Activated T-cell treated with anti-CD3 and anti-CD28 coated beads, Interleukin-2, amount 50 U/mL, for 24 hours (primary cell): ENCODE measurements around the gene FGF11.

ENCODE experiments used
- DNase-seq: peaks from one replicate; pipeline ENCODE4 v3.0.0-alpha.2; 2020
- H3K27ac Mint-ChIP-seq: 2 replicates; pipeline ENCODE4 v1.8.0; 2020; ENCODE audit warnings: mild to moderate bottlenecking, mixed read lengths
- H3K27me3 Mint-ChIP-seq: 2 replicates; pipeline ENCODE4 v1.8.0; 2020; ENCODE audit warnings: mixed read lengths
- H3K36me3 Mint-ChIP-seq: 2 replicates; pipeline ENCODE4 v1.8.0; 2020; ENCODE audit warnings: low read depth, mixed read lengths
- H3K4me1 Mint-ChIP-seq: 2 replicates; pipeline ENCODE4 v1.8.0; 2020; ENCODE audit warnings: low read depth, mixed read lengths
- H3K4me3 Mint-ChIP-seq: 2 replicates; pipeline ENCODE4 v1.8.0; 2020; ENCODE audit warnings: mild to moderate bottlenecking, moderate library complexity, mixed read lengths
- H3K9me3 Mint-ChIP-seq: 2 replicates; pipeline ENCODE4 v1.8.0; 2020; ENCODE audit warnings: mixed read lengths

The FGF11 gene

DNA sequence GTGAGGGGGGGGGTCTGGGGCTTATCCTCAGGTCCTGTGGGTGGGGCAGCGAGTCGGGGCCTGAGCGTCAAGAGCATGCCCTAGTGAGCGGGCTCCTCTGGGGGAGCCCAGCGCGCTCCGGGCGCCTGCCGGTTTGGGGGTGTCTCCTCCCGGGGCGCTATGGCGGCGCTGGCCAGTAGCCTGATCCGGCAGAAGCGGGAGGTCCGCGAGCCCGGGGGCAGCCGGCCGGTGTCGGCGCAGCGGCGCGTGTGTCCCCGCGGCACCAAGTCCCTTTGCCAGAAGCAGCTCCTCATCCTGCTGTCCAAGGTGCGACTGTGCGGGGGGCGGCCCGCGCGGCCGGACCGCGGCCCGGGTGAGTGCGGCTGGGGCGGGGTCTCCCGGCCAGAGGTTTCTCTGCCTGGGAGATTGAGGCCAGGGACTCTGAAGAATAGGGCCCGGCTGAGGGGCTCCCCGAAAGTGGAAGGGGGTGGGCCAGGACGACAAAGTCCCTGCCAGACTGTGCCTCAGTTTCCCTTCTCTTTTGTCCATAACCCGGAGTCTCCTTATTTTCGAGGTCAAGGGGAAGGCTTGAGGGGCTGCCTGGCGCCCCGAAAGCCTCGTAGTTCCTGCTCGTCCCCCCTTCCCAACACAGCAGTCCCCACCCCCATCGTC is at the start of gene FGF11:
Gene FGF11 (plus strand): TSS at position 51 of the 651 bp plus-strand sequence. CDS start 109 bp downstream, at position 160.
- Mint-ChIP-seq H3K27me3 (peaks cover 57% of the 10 kb centered on the region), H3K4me1 (peaks cover 49% of the 10 kb centered on the region), H3K4me3 (peak within 1 kb of the TSS; percentile 91), H3K27ac (no peak within 1 kb of the TSS), H3K36me3 (peaks cover 10% of the 10 kb centered on the region), H3K9me3 (no peaks in the 10 kb centered on the region)
- no peak for DNase-seq

DNA sequence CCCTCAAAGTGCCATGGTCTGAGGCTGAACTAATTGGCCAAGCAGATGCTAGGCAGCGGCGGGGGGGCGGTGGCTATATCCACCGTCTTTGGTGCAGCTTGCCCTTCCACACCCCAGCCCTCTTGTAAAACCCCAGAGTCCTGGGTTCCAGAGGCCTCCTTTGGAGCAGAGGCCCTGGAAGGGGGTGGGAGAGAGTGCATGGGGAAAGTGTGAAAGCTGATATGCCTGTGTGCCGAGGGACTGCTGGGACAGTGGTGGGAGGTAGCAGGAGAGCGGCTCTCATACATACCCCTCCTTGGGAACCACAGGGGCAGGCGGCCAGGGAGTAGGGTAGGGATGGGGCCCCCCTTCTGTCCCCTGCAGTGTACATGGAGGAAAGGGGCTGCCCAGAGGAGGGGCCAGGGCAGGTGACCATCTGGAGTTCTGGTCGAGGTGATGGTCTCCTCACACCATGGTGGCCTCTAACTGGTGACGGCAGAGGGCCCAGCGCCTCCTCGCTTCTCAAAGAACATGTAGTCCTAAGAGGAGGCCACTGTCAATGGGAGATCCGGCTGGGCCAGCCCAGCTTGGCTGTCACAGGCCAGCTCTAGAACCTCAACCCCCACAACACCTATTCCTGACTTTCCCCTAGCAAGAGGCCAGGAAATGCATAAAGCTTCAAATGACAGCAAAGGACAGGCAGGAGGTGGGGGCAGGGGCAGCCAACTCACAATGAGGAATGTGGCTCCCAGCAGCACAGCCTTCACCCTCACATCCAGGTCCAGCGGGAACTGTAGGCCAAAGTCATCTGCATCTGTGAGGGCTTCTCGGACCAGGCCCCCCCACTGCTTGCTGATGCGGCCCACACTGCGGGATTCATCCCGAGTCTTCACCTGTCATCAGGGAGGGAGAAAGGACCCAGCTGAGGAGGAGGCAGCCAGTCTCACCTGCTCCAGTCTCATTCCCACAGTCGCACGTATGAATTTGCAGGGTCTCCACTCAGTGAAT is 49.1 kb upstream of the FGF11 start:
- peak overlapping the region; percentile 4 for H3K27ac Mint-ChIP-seq
- H3K4me1 Mint-ChIP-seq = peaks cover 31% of the 10 kb centered on the region
- H3K27me3 Mint-ChIP-seq = no peaks in the 10 kb centered on the region
- H3K4me3 Mint-ChIP-seq = no peak overlapping the region
- DNase-seq = no peak
- H3K9me3 Mint-ChIP-seq = no peaks in the 10 kb centered on the region
- peaks cover 71% of the 10 kb centered on the region for H3K36me3 Mint-ChIP-seq

DNA sequence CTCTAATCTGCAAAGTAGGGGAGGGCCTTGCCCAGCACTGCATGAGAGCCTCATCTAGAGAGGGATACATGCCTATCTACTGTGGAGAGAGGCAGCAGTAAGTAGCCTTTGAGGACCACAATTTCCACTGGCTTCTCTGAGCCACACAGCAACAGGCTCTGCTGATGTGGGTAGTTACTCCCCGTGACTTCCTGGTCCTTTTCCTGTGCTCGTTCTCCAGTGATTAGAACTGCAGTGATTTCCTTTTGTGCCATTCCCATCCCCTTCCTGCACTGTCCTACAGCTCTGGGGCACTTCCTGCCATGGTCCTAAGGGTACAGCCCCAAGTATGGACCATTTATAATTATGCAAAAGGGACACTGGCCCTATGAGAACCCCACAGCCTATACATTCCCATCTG is 48.0 kb upstream of the FGF11 start:
- Mint-ChIP-seq H3K9me3 (no peaks in the 10 kb centered on the region), H3K4me3 (no peak overlapping the region), H3K4me1 (peaks cover 31% of the 10 kb centered on the region), H3K36me3 (peaks cover 71% of the 10 kb centered on the region), H3K27me3 (no peaks in the 10 kb centered on the region), H3K27ac (peak overlapping the region; percentile 74)
- no peak for DNase-seq

DNA sequence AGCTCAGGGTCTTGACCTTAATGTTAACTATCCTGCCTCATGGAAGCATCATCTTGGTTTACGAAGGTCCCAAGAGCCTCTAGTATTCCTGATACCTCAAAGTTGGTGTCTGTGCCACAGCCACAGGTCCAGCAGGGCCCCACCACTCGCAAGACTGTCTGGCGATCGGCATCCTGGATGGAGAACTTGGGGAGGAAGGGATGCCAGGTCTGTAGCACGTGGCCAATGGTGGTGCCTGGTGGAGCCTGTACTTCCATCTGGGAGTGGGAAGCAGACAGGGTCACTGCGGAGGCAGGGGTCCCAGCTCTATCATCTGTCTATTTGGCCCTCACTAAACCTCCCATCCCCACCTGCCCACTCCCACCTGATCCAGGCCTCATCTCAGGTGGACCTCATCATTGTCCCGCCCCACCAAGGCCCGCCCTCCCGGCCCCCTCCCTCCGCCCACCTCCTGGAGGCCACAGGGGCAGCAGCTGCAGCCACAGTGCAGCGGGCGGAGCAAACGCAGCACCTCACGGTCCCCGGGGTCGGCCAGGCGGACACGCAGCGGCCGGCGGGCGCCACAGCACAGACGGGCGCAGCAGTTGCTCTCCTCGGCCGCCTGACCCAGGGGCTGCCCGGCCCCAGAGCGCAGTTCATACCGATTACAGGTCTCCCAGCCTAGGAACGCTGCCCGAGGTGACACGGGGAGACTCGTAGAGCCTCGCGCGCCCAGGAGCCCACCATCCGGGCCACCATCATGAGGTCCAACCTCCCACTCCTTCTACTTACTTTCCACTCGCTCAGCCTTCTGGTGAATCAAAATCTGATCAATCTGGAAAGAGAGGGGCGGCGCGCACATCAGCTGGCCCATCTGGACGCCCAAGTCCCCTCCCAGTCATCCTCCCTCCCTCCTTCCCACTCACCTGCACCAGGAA is 46.4 kb upstream of the FGF11 start:
- DNase-seq = no peak
- no peaks in the 10 kb centered on the region for H3K9me3 Mint-ChIP-seq
- H3K27ac Mint-ChIP-seq = peak overlapping the region; percentile 79
- peaks cover 31% of the 10 kb centered on the region for H3K4me1 Mint-ChIP-seq
- no peaks in the 10 kb centered on the region for H3K27me3 Mint-ChIP-seq
- peaks cover 59% of the 10 kb centered on the region for H3K36me3 Mint-ChIP-seq
- peak overlapping the region; percentile 97 for H3K4me3 Mint-ChIP-seq

DNA sequence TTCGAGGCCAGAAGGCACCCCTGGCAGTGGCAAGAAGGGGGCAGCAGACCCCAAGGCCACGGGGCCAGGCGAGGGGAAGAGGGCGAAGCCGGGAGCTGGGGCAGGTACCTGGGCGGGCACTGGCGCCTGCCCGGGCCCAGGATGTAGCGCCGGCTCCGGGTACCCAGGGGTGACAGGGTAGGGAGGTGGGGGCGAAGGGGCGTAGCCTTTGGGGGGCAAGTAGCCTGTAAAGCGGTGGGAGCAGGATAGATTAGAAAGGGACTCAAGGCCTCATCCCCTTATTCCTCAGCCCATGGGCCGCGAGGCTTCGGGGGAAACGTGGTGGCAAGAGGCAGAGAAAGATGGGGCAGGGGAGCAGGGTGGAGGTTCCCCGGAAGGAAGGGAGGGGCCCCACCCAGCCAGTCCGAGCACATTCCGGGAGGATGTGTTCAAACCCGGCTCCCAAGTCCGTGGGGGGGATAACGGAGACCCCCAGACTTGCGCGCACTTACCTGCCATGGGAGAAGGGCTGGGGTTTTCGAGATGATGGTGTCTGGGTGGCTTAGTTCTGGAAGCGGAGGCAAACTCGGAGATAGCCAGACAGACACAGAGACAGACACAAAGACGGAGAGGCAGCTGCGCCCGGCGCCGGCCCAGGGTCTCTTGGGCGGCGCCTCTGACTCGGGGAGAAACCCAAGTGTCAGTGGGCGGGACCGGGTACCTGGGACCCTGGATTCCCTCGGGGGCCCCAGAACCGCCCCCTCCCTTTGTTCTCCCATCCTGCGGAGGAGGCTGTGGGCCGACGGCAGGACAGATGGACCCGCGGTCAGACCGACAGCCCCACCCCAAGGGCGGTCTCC is 45.5 kb upstream of the FGF11 start:
- Mint-ChIP-seq H3K9me3 (no peaks in the 10 kb centered on the region), H3K36me3 (peaks cover 50% of the 10 kb centered on the region), H3K27me3 (no peaks in the 10 kb centered on the region), H3K27ac (peak overlapping the region; percentile 92), H3K4me3 (peak overlapping the region; percentile 97), H3K4me1 (peaks cover 31% of the 10 kb centered on the region)
- no peak for DNase-seq

DNA sequence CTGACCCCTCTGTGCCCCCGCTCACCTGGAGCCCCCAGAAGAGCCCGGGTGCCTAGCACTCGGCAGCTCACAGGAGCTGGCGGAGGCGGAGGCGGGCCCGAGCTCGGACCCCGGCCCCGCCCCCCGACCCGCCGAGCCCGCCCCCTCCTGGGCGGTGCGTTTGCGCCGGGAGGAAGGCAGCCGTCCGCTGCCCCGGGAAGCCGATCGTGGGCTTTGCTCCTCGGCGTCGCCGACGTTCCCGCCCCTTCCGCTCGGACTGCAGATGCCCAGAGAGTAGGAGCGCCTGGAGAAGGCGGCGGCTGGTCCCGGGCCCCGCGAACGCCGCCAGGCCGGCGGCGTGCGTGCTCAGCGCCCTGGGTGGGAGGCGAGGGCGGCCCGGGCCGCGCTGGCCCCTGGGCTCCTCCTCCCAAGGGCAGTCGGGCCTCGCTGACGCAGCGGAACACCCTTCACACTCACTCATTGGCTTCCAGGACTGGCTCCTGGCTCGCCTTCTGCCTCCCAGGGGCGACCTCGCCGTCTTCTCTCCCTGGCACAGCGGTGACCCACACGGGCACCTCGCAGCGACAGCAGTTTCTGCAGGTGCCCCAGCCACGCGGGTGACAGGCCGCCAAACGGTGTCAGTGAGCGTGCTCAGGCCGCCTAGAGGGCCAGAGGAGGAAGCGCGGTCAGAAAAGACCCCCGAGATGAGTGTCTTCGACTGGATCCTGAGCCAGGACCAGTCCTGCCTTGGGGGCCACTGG is 44.7 kb upstream of the FGF11 start, which contains the start of gene PLSCR3:
Gene PLSCR3 (minus strand): TSS at position 74 of the 740 bp plus-strand sequence. CDS start 415 bp downstream, outside the sequence.
- Mint-ChIP-seq H3K4me3 (peak within 1 kb of the TSS; percentile 97), H3K27ac (peak within 1 kb of the TSS; percentile 96), H3K4me1 (peaks cover 31% of the 10 kb centered on the region), H3K27me3 (no peaks in the 10 kb centered on the region), H3K36me3 (peaks cover 42% of the 10 kb centered on the region), H3K9me3 (no peaks in the 10 kb centered on the region)
- DNase-seq = peak; percentile 95

DNA sequence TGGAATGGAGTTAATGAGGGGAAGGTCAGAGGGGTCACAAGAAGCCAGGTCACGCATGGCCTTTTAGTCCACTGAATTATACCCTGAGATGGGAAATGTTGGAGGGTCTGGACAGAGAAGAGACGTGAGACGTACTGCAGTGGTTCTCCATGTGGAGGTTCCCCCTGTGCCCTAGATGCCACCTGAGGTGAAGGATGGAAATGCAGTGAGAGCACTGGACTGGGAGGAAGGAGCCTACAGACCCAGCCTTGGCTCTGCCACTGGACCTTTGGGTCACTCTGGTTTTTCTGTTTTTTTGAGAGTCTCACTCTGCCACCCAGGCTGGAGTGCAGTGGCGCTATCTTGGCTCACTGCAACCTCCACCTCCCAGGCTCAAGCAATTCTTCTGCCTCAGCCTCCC is 43.2 kb upstream of the FGF11 start:
- no peak overlapping the region for H3K27ac Mint-ChIP-seq
- peaks cover 27% of the 10 kb centered on the region for H3K36me3 Mint-ChIP-seq
- no peaks in the 10 kb centered on the region for H3K27me3 Mint-ChIP-seq
- DNase-seq = no peak
- peak overlapping the region; percentile 4 for H3K4me3 Mint-ChIP-seq
- H3K4me1 Mint-ChIP-seq = peaks cover 28% of the 10 kb centered on the region
- no peaks in the 10 kb centered on the region for H3K9me3 Mint-ChIP-seq

DNA sequence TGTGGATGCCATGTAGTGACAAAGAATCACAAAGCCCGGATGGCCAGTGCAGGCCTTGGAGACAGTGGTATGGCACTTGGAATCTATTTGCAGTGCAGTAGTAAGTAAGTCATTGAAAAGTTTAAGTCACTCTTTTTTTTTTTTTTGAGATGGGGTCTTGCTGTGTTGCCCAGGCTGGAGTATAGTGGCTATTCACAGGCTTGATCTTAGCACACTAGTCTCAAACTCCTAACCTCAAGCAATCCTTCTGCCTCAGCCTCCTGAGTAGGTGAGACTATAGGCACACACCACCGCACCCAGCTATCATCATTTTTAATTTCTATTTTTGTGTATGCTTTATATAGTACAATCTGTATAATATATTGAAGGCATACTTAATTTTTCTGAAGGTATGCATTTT is 40.7 kb upstream of the FGF11 start:
- Mint-ChIP-seq H3K4me1 (peaks cover 17% of the 10 kb centered on the region), H3K9me3 (no peaks in the 10 kb centered on the region), H3K36me3 (peaks cover 16% of the 10 kb centered on the region), H3K4me3 (no peak overlapping the region), H3K27ac (no peak overlapping the region), H3K27me3 (no peaks in the 10 kb centered on the region)
- DNase-seq = no peak

DNA sequence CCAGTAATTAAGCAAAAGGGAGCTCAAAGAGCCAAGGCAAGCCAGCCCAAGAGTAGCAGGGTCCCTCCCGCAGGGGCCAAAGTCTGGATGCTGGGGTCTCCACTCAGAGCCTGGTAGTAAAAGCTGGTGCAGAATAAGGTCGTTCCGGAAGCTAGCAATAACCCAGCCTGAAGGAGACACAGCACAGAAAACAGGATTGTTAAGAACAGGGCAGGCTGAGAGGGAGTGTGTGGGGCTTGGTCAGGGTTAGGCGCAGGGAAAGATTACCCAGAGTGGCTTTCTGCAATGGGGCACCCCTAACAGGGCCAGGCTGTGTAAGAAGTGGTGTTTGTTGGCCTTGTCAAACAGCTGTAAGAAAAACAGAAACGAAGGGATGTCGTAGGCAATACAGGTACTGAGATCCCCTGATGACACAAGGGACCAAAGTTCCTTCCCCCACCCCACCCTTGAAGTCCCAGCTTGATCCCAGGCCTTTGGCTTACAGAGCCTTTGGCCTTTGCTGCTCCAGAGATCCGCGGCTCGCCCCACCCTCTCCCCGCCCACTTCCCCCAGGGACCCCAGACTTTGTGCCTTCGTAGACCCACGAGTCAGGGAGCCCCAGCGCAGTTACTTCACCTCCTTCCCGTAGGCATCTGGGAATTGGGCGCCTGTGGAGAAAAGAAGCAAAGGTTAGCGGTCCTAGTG is 36.1 kb upstream of the FGF11 start:
- Mint-ChIP-seq H3K27ac (peak overlapping the region; percentile 98), H3K4me3 (peak overlapping the region; percentile 92)

DNA sequence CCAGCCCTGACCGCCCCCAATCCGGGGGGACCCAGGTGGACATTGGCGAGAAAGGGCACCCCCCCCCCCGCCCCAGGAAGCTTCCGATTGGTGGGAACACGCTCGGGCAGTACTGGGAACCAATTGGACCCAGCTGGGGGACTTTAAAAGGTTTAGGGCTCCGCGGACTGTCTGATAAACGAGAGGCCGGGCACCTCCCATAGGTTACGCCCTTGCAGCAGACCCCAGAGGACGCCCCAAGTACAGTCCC is 35.7 kb upstream of the FGF11 start:
- peak overlapping the region; percentile 98 for H3K27ac Mint-ChIP-seq
- no peaks in the 10 kb centered on the region for H3K9me3 Mint-ChIP-seq
- peaks cover 8% of the 10 kb centered on the region for H3K27me3 Mint-ChIP-seq
- peak overlapping the region; percentile 92 for H3K4me3 Mint-ChIP-seq
- no peak for DNase-seq
- peaks cover 11% of the 10 kb centered on the region for H3K36me3 Mint-ChIP-seq
- peaks cover 18% of the 10 kb centered on the region for H3K4me1 Mint-ChIP-seq

More for the DNA sequence above, 36.1 kb upstream of the FGF11 start:
- H3K27me3 Mint-ChIP-seq = peaks cover 8% of the 10 kb centered on the region
- peaks cover 16% of the 10 kb centered on the region for H3K4me1 Mint-ChIP-seq
- peaks cover 11% of the 10 kb centered on the region for H3K36me3 Mint-ChIP-seq
- H3K9me3 Mint-ChIP-seq = no peaks in the 10 kb centered on the region
- DNase-seq = peak; percentile 52

DNA sequence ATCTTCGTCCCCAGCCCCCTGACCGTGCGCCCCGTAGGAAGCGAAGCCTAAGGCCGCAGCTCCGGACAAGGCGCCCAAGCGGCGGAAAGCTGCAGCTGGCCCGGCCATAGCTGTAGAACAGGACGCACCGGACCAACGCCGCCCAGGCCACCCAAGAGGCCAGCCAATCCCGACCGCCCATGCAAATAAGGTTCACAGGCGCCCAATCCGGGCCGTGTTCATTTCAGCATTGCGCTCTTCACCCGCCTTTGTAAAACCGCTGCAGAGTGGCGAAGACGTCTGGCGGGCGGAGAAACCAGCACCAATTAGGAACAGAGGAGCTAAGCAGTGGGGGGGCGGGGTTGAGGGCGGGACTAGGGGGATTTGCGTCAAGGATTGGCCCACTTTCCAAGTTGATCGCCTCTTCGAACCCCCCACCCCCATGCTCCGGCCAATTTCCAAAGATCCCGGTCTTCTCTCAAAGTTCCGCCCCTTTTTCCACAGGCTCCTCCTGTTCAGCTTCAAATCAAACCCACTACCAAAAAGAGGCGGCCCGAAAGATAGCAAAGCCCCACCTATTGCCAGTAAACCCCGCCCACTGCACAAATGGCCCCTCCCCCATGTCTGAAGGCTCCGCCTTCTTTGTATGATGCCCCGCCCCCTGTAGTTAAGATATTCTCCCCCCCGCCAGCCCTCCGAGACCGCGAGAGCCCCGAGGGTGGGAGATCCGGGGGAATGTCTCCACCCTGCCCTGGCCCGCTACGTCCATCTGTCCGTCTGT is 35.2 kb upstream of the FGF11 start, which contains the start of gene TMEM256:
Gene TMEM256 (minus strand): TSS at position 121 of the 760 bp plus-strand sequence. CDS start 13 bp downstream, at position 108.
- peaks cover 20% of the 10 kb centered on the region for H3K4me1 Mint-ChIP-seq
- H3K4me3 Mint-ChIP-seq = peak within 1 kb of the TSS; percentile 92
- H3K9me3 Mint-ChIP-seq = no peaks in the 10 kb centered on the region
- H3K27me3 Mint-ChIP-seq = peaks cover 8% of the 10 kb centered on the region
- peak; percentile 92 for DNase-seq
- H3K36me3 Mint-ChIP-seq = peaks cover 11% of the 10 kb centered on the region
- H3K27ac Mint-ChIP-seq = peak within 1 kb of the TSS; percentile 98

DNA sequence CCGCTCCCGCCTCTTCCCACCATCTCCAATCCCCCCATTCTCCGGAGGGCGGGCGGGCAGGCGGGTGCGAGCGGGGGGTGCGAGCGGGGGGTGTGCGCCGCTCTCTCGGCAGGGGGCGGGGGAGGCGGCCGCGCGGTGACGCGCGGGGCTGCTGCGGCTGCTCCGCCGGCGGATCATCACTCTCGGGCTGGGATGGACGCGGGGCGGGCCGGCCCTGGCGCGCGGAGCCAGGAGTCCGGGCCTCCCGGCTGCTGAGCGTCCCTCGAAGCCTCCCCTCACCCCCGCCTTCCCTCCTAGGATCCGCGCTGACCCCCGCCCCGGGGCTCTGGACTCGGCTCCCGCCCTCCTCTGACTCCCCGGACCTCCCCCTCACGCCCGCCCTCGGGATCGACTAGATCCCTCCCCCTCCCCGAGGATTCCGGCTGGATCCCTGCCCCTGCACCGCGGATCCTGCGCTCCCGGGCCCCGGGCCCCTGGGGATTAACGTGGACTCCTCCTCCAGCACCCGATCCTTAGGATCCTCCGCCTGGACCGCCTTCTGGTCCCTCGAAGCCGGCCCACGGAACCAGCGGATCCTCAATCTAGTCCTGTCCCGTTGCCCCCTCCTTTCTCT is 34.5 kb upstream of the FGF11 start:
- peak overlapping the region; percentile 98 for H3K27ac Mint-ChIP-seq
- H3K9me3 Mint-ChIP-seq = no peaks in the 10 kb centered on the region
- DNase-seq = no peak
- H3K27me3 Mint-ChIP-seq = peaks cover 8% of the 10 kb centered on the region
- peaks cover 18% of the 10 kb centered on the region for H3K4me1 Mint-ChIP-seq
- peaks cover 11% of the 10 kb centered on the region for H3K36me3 Mint-ChIP-seq
- H3K4me3 Mint-ChIP-seq = peak overlapping the region; percentile 92
